HepG2 (cell line): Measurements from ENCODE around the gene LBR. TPM values are rescaled to one million over a fixed set of nuclear protein-coding genes. Genes with fewer than 3 reads are reported as not detected.

Experiments used
- CBX5 ChIP-seq: sonication (generic); formaldehyde crosslinking; IDR thresholded peaks from 2 replicates; pipeline ENCODE4 v1.4.0; 2020; ENCODE audit warnings: missing genetic modification reagents, borderline replicate concordance
- E2F5 ChIP-seq: sonication (generic); formaldehyde crosslinking; conservative IDR thresholded peaks from 2 replicates; pipeline ENCODE4 v1.4.0; 2020; ENCODE audit warnings: missing genetic modification reagents
- EHMT2 ChIP-seq: fragments of 200-600 bp; sonication (generic); IDR thresholded peaks from 2 replicates; pipeline ENCODE4 v1.7.0; 2017; ENCODE audit warnings: antibody characterized with exemption, low read depth, low read length, borderline replicate concordance
- MXD3 ChIP-seq: IDR thresholded peaks from 2 replicates; pipeline ENCODE4 v1.6.1; 2016; ENCODE audit warnings: mild to moderate bottlenecking, missing biosample characterization, missing genetic modification reagents
- PHF21A ChIP-seq: sonication (generic); formaldehyde crosslinking; IDR thresholded peaks from 2 replicates; pipeline ENCODE4 v1.5.0; 2020; ENCODE audit warnings: mild to moderate bottlenecking, missing genetic modification reagents
- RBM39 ChIP-seq: fragments of 200-400 bp; formaldehyde crosslinking; IDR thresholded peaks from one replicate; pipeline ENCODE4 v1.6.1; 2018; ENCODE audit warnings: antibody characterized with exemption, mild to moderate bottlenecking, low read depth, low read length; ENCODE audit not compliant: poor library complexity, severe bottlenecking
- SRSF9 ChIP-seq: fragments of 200-400 bp; formaldehyde crosslinking; IDR thresholded peaks from 2 replicates; pipeline ENCODE4 v1.6.1; 2018; ENCODE audit warnings: borderline replicate concordance, mild to moderate bottlenecking, low read depth, low read length; ENCODE audit not compliant: insufficient read depth, poor library complexity, severe bottlenecking
- STAT5B ChIP-seq: sonication (generic); formaldehyde crosslinking; IDR thresholded peaks from 2 replicates; pipeline ENCODE4 v1.4.0; 2020; ENCODE audit warnings: missing genetic modification reagents
- TARDBP ChIP-seq: sonication (generic); formaldehyde crosslinking; IDR thresholded peaks from 2 replicates; pipeline ENCODE4 v1.8.0; 2022; ENCODE audit warnings: mild to moderate bottlenecking, missing genetic modification reagents
- WIZ ChIP-seq: sonication (generic); formaldehyde crosslinking; IDR thresholded peaks from 2 replicates; pipeline ENCODE4 v1.5.1; 2020; ENCODE audit warnings: mild to moderate bottlenecking, missing genetic modification reagents
- XBP1 ChIP-seq: sonication (generic); formaldehyde crosslinking; IDR thresholded peaks from 2 replicates; pipeline ENCODE4 v1.5.0; 2020; ENCODE audit warnings: missing genetic modification reagents
- YEATS2 ChIP-seq: sonication (generic); formaldehyde crosslinking; IDR thresholded peaks from 2 replicates; pipeline ENCODE4 v1.4.0; 2020; ENCODE audit warnings: missing genetic modification reagents, borderline replicate concordance
- ZNF496 ChIP-seq: sonication (generic); formaldehyde crosslinking; IDR thresholded peaks from 2 replicates; pipeline ENCODE4 v1.8.1; 2023; ENCODE audit warnings: mild to moderate bottlenecking, moderate library complexity, missing genetic modification reagents; ENCODE audit not compliant: insufficient replicate concordance
- ZSCAN21 ChIP-seq: sonication (generic); formaldehyde crosslinking; IDR thresholded peaks from 2 replicates; pipeline ENCODE4 v1.8.0; 2022; ENCODE audit warnings: mild to moderate bottlenecking, missing genetic modification reagents, moderate library complexity, borderline replicate concordance
- polyA plus RNA-seq, 8 experiments: library from polyadenylated mRNA; depleted of rRNA in 3 of 8; stranded (reverse) in 7 of 8; unstranded in 1 of 8; fragments of >200 nt; fragmentation: Illumina TruSeq in 4 of 8; extraction: Trizol in 4 of 8; gene quantifications; 2 replicates each; pipeline versions ENCODE4 v1.2.1 to v1.2.3, GENCODE V29; 2011 to 2016; ENCODE audit warnings: low read depth in 4 of 8, missing spikeins in 1 of 8, mixed read lengths in 1 of 8; ENCODE audit not compliant: insufficient read depth in 1 of 8
- total RNA-seq, 5 experiments: library from RNA; depleted of rRNA; stranded (reverse); fragments of >200 nt; fragmentation: Illumina TruSeq; extraction: Trizol; gene quantifications; 2 replicates each; pipeline ENCODE4 v1.2.3, GENCODE V29; 2016; ENCODE audit warnings: low read depth in 1 of 5
- TF ChIP-seq, protein P1 (sequence below): sonication (generic); formaldehyde crosslinking; IDR thresholded peaks from 2 replicates; pipeline ENCODE4; 2020; ENCODE audit warnings: missing genetic modification reagents, mild to moderate bottlenecking, borderline replicate concordance
- TF ChIP-seq, protein P2 (sequence below): sonication (generic); formaldehyde crosslinking; conservative IDR thresholded peaks from 2 replicates; pipeline ENCODE4 v1.4.0; 2020; ENCODE audit warnings: missing genetic modification reagents
- TF ChIP-seq, protein P3 (sequence below): sonication (generic); formaldehyde crosslinking; conservative IDR thresholded peaks from 2 replicates; pipeline ENCODE4 v1.5.0; 2020; ENCODE audit warnings: missing genetic modification reagents
- TF ChIP-seq, protein P4 (sequence below): IDR thresholded peaks from 2 replicates; pipeline ENCODE4 v1.6.1; 2016; ENCODE audit warnings: missing biosample characterization, missing genetic modification reagents, low read depth

The LBR gene
- total and polyA plus RNA-seq, 2 of the 13 experiments (the other 11 are each of a cell fraction or from before 2014, with no cell fraction given), result 38.9 to 76.7 TPM

GRCh38 chr1:225428068-225428880 is 436 bp upstream of the LBR start (continued):
- TF ChIP-seq MXD3 (CRISPR knock-in tag) (peak; percentile 86), PHF21A (CRISPR knock-in tag) (peak; percentile 57; the same call in 1 of the 2 replicates), YEATS2 (CRISPR knock-in tag) (no peak), E2F5 (CRISPR knock-in tag) (peak; percentile 57; the same call in 1 of the 2 replicates), ZSCAN21 (CRISPR knock-in tag) (0 out of 2 replicates have a peak, but pooled peaks have one; percentile 16), ZNF496 (no peak), SRSF9 (no peak), WIZ (CRISPR knock-in tag) (no peak), STAT5B (CRISPR knock-in tag) (no peak), CBX5 (CRISPR knock-in tag) (no peak), EHMT2 (no peak), XBP1 (CRISPR knock-in tag) (no peak), TARDBP (CRISPR knock-in tag) (no peak), RBM39 (no peak)
- TF ChIP-seq, protein P1, sequence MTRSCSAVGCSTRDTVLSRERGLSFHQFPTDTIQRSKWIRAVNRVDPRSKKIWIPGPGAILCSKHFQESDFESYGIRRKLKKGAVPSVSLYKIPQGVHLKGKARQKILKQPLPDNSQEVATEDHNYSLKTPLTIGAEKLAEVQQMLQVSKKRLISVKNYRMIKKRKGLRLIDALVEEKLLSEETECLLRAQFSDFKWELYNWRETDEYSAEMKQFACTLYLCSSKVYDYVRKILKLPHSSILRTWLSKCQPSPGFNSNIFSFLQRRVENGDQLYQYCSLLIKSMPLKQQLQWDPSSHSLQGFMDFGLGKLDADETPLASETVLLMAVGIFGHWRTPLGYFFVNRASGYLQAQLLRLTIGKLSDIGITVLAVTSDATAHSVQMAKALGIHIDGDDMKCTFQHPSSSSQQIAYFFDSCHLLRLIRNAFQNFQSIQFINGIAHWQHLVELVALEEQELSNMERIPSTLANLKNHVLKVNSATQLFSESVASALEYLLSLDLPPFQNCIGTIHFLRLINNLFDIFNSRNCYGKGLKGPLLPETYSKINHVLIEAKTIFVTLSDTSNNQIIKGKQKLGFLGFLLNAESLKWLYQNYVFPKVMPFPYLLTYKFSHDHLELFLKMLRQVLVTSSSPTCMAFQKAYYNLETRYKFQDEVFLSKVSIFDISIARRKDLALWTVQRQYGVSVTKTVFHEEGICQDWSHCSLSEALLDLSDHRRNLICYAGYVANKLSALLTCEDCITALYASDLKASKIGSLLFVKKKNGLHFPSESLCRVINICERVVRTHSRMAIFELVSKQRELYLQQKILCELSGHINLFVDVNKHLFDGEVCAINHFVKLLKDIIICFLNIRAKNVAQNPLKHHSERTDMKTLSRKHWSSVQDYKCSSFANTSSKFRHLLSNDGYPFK (CRISPR knock-in tag), result peak; percentile 27; the same call in 1 of the 2 replicates
- TF ChIP-seq, protein P2, sequence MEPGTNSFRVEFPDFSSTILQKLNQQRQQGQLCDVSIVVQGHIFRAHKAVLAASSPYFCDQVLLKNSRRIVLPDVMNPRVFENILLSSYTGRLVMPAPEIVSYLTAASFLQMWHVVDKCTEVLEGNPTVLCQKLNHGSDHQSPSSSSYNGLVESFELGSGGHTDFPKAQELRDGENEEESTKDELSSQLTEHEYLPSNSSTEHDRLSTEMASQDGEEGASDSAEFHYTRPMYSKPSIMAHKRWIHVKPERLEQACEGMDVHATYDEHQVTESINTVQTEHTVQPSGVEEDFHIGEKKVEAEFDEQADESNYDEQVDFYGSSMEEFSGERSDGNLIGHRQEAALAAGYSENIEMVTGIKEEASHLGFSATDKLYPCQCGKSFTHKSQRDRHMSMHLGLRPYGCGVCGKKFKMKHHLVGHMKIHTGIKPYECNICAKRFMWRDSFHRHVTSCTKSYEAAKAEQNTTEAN (CRISPR knock-in tag), result no peak
- TF ChIP-seq, protein P3, sequence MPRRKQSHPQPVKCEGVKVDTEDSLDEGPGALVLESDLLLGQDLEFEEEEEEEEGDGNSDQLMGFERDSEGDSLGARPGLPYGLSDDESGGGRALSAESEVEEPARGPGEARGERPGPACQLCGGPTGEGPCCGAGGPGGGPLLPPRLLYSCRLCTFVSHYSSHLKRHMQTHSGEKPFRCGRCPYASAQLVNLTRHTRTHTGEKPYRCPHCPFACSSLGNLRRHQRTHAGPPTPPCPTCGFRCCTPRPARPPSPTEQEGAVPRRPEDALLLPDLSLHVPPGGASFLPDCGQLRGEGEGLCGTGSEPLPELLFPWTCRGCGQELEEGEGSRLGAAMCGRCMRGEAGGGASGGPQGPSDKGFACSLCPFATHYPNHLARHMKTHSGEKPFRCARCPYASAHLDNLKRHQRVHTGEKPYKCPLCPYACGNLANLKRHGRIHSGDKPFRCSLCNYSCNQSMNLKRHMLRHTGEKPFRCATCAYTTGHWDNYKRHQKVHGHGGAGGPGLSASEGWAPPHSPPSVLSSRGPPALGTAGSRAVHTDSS (CRISPR knock-in tag), result no peak
- TF ChIP-seq, protein P4, sequence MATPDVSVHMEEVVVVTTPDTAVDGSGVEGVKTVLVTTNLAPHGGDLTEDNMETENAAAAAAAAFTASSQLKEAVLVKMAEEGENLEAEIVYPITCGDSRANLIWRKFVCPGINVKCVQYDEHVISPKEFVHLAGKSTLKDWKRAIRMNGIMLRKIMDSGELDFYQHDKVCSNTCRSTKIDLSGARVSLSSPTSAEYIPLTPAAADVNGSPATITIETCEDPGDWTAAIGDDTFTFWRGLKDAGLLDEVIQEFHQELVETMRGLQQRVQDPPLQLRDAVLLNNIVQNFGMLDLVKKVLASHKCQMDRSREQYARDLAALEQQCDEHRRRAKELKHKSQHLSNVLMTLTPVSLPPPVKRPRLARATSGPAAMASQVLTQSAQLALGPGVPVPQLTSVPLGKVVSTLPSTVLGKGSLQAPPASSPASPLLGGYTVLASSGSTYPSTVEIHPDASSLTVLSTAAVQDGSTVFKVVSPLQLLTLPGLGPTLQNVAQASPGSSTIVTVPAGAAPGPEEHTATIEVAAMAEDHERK (CRISPR knock-in tag), result no peak
